T-helper 1 cell treated with Interleukin-12 subunit alpha and Interleukin-12 subunit beta and Interleukin-4 antibody, amounts not matched to agents 30 ng/mL and 1 ng/mL, for 36 hours (primary cell): ENCODE measurements around the gene PRAMEF7. TPM values are rescaled to one million over a fixed set of nuclear protein-coding genes. Genes with fewer than 3 reads are reported as not detected.
"Not testable (repeated sequence)": the region's sequence is repeated elsewhere in the genome, so short reads cannot be mapped to it uniquely, and the experiment has no call there.

ENCODE experiments used
- intact Hi-C: fragments of 100-400 bp; cut with micrococcal nuclease; formaldehyde crosslinking; loops from one replicate; pipeline ENCODE4 v1.15.1; 2024
- total RNA-seq: library from RNA; stranded (reverse); gene quantifications from 2 replicates; pipeline ENCODE4 v1.2.3, GENCODE V29; 2022

PRAMEF7 gene
- total RNA-seq = not detected in 2 replicates

DNA sequence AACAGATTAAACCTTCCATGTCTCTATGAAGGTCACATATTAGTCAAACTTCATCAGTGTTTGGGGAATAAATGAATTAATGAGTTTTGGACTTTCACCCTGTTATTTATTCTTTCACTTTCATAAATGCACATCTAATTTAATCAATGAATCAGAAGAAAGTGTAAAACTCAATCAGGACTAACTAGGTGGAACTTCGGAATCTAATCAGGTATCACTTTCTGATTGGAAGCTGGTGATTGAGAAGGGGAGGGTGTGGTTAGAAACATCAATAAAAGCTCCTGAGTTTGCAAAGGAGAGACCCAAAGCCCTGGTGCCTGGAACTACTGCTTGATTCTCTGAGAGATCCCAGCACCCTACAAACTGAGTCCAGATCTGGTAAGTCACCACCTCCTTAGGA lies at the start of gene PRAMEF7:
TSS of gene PRAMEF7 (plus strand) at position 301 of the 400 bp plus-strand sequence. CDS start 1,083 bp downstream, outside the sequence.
- intact Hi-C loops = not testable (repeated sequence)

DNA sequence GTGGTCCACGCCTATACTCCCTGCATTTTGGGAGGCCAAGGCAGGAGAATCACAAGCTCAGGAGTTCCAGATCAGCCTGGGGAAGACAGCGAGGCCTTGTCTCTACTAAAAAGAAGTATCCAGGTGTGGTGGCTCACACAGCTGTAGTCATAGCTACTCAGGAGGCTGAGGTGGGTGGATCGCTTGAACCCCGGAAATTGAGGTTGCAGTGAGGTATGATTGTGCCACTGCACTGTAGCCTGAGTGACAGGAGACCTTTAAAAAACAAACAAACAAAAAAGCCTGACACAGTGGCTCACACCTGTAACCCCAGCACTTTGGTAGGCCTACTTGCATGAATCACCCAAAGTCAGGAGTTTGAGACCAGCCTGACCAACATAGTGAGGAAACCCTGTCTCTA lies 38.0 kb upstream of the PRAMEF7 start:
- intact Hi-C loops = not testable (repeated sequence)

DNA sequence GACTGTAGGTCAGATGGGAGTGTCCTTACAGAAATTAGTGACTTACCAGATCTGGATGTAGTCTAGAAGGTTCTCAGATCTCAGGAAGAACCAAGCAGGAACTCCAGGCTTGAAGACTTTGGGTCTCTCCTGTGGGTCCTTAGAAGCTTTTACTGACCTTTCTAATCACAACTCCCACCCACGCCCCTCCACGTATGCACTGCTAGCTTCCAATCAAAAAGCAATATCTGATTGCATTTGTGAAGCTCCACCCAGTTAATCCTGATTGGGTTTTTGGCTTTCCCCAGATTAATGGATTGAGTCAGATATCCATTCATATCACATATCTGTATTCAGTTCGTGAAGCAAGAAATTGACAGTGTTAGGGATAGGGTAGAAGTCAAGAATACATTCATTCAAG lies 30.3 kb upstream of the PRAMEF7 start, which contains the start of gene PRAMEF4:
TSS of gene PRAMEF4 (minus strand) at position 101 of the 400 bp plus-strand sequence. CDS start 2,807 bp downstream, outside the sequence.
- intact Hi-C loops = not testable (repeated sequence)

DNA sequence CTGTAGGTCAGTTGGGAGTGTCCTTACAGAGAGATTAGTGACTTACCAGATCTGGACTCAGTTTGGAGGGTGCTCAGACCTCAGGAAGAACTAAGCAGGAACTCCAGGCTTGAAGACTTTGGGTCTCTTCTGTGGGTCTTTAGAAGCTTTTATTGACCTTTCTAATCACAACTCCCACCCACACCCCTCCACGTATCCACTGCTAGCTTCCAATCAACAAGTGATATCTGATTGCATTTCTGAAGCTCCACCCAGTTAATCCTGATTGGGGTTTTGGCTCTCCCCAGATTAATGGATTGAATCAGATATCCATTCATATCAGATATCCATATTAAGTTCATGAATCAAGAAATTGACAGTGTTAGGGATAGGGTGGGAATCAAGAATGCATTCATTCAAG lies 18.2 kb upstream of the PRAMEF7 start, which contains the start of gene PRAMEF10:
TSS of gene PRAMEF10 (minus strand) at position 101 of the 400 bp plus-strand sequence. CDS start 2,423 bp downstream, outside the sequence.
- intact Hi-C loops = not testable (repeated sequence)

DNA sequence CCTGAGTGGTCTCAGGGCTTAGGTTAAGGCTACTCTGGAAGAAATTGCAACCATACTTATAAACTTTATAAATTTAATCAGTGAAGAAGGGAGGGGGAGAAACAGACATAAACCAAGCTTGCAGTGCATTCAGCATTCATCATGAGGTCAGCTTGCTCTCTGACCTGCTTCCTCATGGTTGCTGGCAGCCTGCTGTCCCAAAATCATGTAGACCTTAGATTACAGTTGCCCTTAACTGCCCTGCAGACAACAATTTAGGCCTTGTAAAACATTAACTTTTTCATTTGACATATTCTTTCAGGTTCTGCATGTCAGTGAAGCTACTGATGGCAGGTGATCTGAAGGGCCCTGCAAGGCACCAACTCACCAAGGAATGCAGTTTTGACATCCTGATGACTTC lies 17.2 kb upstream of the PRAMEF7 start:
- intact Hi-C loops = not testable (repeated sequence)

DNA sequence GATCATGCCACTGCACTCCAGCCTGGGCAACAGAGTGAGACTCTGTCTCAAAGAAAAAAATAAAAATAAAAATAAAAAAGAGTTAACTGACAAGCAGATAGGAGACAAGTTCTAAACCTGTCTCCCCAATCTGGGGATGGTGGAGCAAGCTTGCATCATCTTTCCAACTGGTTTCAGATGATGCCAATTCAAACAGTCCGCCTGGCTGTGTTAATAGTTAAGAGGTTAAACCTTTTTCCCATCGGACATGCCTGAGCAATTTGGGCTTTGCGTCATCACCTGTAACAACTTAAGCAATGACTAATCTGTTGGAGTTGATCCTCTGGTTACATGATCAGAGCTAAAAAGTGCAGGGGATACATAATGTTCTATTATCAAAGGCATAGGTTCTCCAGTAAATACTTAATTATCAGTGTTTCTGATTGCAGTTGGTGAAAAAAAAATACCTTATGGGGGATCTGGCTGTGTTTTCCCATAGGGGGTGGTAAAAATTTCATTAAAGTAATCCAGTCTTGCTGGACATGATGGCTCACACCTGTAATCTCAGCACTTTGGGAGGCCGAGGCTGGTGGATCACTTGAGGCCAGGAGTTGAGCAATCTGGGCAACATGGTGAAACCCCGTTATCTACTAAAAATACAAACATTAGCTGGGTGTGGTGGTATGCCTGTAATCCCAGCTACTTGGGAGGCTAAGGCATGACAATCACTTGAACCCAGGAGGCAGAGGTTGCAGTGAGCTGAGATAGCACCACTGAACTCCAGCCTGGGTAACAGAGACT lies 12.4 kb upstream of the PRAMEF7 start:
- intact Hi-C loops = not testable (repeated sequence)

DNA sequence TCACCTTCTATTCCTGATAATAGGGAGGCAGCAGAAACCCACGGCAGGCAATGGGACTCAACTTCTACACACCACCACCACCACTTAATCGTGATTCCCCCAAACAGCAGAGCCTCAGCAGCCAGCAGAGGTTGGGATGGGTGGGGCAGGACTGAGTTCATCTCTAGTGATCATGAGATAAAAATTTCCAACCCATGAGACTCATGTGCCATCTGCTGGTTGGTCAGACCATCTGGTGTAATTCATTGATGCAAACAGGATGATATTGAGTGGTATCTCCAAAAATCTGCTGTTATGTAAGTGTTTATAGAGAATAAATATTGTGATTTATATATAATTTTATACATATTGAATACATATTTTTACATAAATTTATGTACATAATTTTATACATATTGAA lies 5.3 kb downstream of the PRAMEF7 start:
- intact Hi-C loops = not testable (repeated sequence)

DNA sequence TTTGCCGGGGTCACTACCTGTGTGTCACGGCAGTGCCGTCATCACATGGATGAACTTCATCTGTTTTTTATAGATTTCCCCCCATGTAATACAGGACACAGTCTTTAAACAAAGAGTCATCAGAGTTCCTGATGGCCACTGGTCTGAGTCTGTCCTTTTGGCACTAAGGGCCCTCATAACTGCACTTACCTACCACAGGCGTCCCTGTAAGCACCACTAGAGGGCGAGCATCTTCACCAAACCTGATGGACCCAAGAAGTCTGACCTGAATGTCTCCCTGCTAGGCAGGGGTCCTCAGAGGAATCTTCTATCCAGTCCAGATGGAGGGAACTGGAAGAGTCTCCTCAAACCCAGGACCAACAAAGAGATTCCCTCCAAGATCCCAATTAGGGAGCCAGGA lies 8.0 kb downstream of the PRAMEF7 start:
- intact Hi-C loops = not testable (repeated sequence)

DNA sequence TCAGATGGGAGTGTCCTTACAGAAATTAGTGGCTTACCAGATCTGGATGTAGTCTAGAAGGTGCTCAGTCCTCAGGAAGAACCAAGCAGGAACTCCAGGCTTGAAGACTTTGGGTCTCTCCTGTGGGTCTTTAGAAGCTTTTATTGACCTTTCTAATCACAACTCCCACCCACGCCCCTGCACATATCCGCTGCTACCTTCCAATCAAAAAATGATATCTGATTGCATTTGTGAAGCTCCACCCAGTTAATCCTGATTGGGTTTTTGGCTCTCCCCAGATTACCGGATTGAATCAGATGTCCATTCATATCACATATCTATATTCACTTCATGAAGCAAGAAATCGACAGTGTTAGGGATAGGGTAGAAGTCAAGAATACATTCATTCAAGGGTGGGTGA lies 31.1 kb downstream of the PRAMEF7 start, which contains the start of gene PRAMEF6:
TSS of gene PRAMEF6 (minus strand) at position 101 of the 400 bp plus-strand sequence. CDS start 5,062 bp downstream, outside the sequence.
- intact Hi-C loops = not testable (repeated sequence)

Other genes starting within 250 kb of the PRAMEF7 start
- gene AADACL3, start 200.5 kb upstream of the PRAMEF7 start, total RNA-seq = not detected in 2 replicates
- gene CFAP107, start 170.4 kb upstream of the PRAMEF7 start, total RNA-seq = not detected in 2 replicates
- not detected in 2 replicates for gene PRAMEF12, start 142.9 kb upstream of the PRAMEF7 start, total RNA-seq
- not detected in 2 replicates for gene PRAMEF1, start 125.2 kb upstream of the PRAMEF7 start, total RNA-seq
- gene PRAMEF11, start 85.2 kb upstream of the PRAMEF7 start, total RNA-seq = not detected in 2 replicates
- gene HNRNPCL1, start 67.9 kb upstream of the PRAMEF7 start, total RNA-seq = not detected in 2 replicates
- not detected in 2 replicates for gene PRAMEF2, start 59.5 kb upstream of the PRAMEF7 start, total RNA-seq
- gene PRAMEF4, start 30.4 kb upstream of the PRAMEF7 start, total RNA-seq = not detected in 2 replicates
- gene PRAMEF10, start 18.3 kb upstream of the PRAMEF7 start, total RNA-seq = not detected in 2 replicates
- not detected in 2 replicates for gene PRAMEF6, start 31.0 kb downstream of the PRAMEF7 start, total RNA-seq
- gene PRAMEF27, start 140.0 kb downstream of the PRAMEF7 start, total RNA-seq = not detected in 2 replicates
- not detected in 2 replicates for gene HNRNPCL3, start 144.2 kb downstream of the PRAMEF7 start, total RNA-seq
- gene PRAMEF25, start 154.2 kb downstream of the PRAMEF7 start, total RNA-seq = not detected in 2 replicates
- gene HNRNPCL2, start 200.2 kb downstream of the PRAMEF7 start, total RNA-seq = not detected in 2 replicates
- gene PRAMEF26, start 239.4 kb downstream of the PRAMEF7 start, total RNA-seq = not detected in 2 replicates
- gene HNRNPCL4, start 249.0 kb downstream of the PRAMEF7 start, total RNA-seq = not detected in 2 replicates